Brain microvascular endothelial cell (primary cell): ENCODE data around the gene BCL7A.
A peak's percentile ranks its signal among the peaks of the same experiment; 100 is the strongest.
"Not testable (repeated sequence)": the region's sequence is repeated elsewhere in the genome, so short reads cannot be mapped to it uniquely, and the experiment has no call there.

ENCODE experiments used
- DNase-seq: peaks from one replicate; pipeline ENCODE4 v3.0.0-alpha.2; 2020
- H3K27ac ChIP-seq: fragments of 250-450 bp; sonication (Bioruptor Pico); 2 replicates; pipeline ENCODE4 v1.5.1; 2020; ENCODE audit warnings: mild to moderate bottlenecking, moderate library complexity
- H3K27me3 ChIP-seq: fragments of 250-450 bp; sonication (Bioruptor Pico); replicated peaks from 2 replicates; pipeline ENCODE4 v1.5.1; 2020; ENCODE audit warnings: mild to moderate bottlenecking
- H3K36me3 ChIP-seq: fragments of 250-450 bp; sonication (Bioruptor Pico); replicated peaks from 2 replicates; pipeline ENCODE4 v1.5.1; 2020; ENCODE audit warnings: mild to moderate bottlenecking
- H3K4me3 ChIP-seq: 2 replicates; pipeline ENCODE4 v1.5.1; 2011; ENCODE audit warnings: low read depth, mild to moderate bottlenecking, control low read depth, low read length, moderate library complexity
- in situ Hi-C: cut with HindIII; loops from 2 replicates; pipeline ENCODE4 v1.10.0; 2017; ENCODE audit warnings: low sequenced_read_pairs, low pct_ligation_motif_present
- TF ChIP-seq, protein P1 (sequence below): IDR thresholded peaks from 2 replicates; pipeline ENCODE4 v1.5.1; 2011; ENCODE audit warnings: low read depth, mild to moderate bottlenecking, moderate library complexity, low read length, control low read depth, inconsistent platforms; ENCODE audit errors: missing control alignments

Gene BCL7A

DNA sequence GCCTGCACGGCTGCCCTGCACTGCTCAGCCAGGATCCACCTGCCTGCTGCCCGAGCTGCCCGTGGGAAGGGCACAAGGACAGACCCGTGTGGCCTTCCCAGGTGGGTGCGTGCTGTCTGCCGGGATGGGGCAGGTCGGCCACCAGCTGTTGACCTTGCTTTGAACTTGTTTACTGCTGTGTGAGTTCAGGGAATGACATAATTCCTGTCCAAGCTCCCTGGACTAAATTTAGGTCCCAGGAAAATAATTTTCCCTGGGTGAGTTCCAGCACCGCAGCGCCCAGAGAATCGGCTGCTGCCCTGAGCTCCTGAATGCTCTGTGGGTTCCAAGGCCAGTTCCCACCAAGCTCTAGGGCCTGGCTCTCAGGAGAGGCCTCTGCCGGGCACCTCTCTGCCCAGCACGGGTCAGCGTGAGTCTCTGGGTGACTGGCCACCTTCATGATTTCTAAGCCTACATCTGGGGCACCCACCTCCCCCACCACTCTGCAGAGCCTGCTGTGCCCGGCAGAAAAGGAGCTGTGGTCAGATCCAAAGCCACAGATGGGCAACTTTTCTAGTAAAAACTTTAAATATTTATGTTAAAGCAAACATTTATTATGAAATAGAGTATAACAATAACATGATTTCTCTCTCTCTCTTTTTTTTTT lies 29.7 kb downstream of the BCL7A start:
- H3K27me3 ChIP-seq, result no peaks in the 10 kb centered on the region
- no peak overlapping the region for H3K4me3 ChIP-seq
- H3K27ac ChIP-seq, result peak overlapping the region; percentile 17
- TF ChIP-seq, protein P1, sequence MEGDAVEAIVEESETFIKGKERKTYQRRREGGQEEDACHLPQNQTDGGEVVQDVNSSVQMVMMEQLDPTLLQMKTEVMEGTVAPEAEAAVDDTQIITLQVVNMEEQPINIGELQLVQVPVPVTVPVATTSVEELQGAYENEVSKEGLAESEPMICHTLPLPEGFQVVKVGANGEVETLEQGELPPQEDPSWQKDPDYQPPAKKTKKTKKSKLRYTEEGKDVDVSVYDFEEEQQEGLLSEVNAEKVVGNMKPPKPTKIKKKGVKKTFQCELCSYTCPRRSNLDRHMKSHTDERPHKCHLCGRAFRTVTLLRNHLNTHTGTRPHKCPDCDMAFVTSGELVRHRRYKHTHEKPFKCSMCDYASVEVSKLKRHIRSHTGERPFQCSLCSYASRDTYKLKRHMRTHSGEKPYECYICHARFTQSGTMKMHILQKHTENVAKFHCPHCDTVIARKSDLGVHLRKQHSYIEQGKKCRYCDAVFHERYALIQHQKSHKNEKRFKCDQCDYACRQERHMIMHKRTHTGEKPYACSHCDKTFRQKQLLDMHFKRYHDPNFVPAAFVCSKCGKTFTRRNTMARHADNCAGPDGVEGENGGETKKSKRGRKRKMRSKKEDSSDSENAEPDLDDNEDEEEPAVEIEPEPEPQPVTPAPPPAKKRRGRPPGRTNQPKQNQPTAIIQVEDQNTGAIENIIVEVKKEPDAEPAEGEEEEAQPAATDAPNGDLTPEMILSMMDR, result no peak
- in situ Hi-C loops, result no loop called here
- H3K36me3 ChIP-seq, result peaks cover 6% of the 10 kb centered on the region
- DNase-seq, result peak; percentile 32

DNA sequence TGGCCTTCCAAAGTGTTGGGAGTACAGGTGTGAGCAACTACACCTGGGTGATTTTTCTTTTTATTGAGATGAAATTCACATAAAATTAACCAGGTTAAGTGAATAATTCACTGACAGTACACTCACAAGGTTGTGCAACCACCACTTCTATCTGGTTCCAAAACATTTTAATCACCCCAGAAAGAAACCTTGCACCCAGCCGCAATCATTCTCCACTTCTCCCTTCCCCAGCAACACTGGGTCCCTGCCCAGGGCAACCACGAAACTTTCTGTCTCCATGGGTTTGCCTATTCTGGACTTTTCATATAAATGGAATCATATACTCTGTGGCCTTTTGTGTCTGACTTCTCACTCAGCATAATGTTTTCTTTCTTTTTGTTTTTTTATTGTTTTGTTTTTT lies 30.6 kb downstream of the BCL7A start:
- H3K36me3 ChIP-seq, result peaks cover 6% of the 10 kb centered on the region
- in situ Hi-C loops, result no loop called here
- TF ChIP-seq, protein P1, result no peak

DNA sequence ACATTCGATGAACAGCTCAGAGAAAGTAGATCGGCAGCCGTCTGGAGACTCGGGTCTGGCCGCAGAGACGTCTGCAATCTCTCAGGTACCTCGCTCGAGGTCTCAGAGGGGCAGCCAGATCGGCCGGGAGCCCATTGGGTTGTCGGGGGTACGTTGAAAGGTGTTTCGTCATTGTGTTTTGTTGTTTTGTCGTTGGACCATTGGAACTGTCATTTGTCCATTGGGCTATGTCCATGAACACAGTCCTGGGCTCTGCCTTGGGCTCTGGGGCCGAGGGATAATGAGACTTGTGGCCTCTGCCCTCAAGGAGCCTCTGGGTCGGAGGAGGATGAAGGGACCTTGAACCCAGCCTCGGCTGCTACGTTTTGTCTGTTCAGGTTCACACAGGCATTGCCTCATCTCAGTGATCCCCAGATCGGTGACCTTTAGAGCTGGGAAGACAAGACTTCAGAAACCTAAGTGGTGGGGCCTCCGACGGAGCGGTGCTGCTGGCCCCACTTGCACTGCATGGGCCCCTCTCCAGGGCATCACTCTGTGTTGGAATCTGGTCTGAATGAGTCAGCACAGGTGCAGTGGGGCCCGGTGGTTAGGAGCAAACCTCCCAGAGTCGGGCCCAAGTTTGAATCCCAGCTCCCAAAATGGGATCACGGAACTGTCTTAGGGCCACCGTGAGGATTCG lies 33.3 kb downstream of the BCL7A start:
- in situ Hi-C loops, result no loop called here
- no peaks in the 10 kb centered on the region for H3K27me3 ChIP-seq
- peaks cover 6% of the 10 kb centered on the region for H3K36me3 ChIP-seq
- H3K4me3 ChIP-seq, result no peak overlapping the region
- TF ChIP-seq, protein P1, result no peak
- H3K27ac ChIP-seq, result no peak overlapping the region
- no peak for DNase-seq

More for the DNA sequence above, 30.6 kb downstream of the BCL7A start:
- no peak overlapping the region for H3K27ac ChIP-seq
- no peak for DNase-seq
- no peak overlapping the region for H3K4me3 ChIP-seq
- no peaks in the 10 kb centered on the region for H3K27me3 ChIP-seq

DNA sequence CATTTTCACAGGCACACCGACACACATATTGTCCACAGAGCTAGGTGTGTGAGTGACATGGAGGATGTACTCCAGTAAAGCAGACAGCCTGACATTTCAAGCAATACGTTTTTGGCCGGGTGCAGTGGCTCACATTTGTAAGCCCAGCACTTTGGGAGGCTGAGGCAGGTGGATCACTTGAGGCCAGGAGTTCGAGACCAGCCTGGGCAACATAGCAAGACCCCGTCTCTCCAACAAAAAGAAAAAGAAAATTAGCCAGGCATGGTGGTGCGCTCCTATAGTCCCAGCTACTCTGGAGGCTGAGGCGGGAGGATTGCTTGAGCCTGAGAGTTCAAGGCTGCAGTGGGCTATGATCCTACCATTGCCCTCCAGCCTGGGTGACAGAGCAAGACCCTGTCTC lies 34.7 kb downstream of the BCL7A start:
- H3K27me3 ChIP-seq, in situ Hi-C loops, DNase-seq, H3K36me3 ChIP-seq, H3K27ac ChIP-seq, H3K4me3 ChIP-seq: not testable (repeated sequence)

DNA sequence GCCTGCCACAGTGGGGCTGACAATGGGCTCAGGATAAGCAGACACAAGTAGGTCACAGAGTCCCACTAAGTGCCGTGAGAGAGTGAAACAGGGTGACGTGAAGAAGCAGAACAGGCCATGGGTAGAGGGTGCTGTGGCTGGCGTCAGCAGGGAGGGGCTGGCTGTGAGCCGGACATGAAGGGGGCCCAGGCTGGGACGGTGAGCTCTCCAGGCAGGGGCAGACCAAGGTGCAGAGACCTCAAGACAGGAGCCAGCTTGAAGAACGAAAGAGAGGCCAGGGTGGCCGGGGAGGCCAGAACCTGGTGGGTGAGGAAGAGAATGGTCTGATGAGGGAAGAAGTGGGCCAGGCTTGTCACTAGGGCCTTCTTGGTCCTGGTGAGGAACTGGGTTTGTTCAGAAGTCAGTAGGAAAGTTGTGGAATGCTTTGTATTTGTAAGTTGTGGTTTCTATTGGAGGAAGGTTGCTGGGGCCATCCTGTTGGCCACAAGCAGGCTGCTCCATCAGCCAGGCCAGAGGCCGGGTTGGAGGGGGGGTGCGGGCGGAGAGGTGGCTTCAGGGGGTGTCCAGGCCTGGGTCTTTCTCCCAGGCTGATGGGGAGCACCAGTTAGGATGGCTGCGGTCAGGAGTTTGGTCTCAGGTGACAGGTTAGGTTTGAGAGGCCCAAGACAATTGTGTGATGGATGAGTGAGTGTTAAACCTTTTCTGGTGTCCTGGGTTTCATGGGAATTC lies 35.5 kb downstream of the BCL7A start:
- TF ChIP-seq, protein P1, result no peak
- no peak overlapping the region for H3K4me3 ChIP-seq
- H3K27me3 ChIP-seq, result no peaks in the 10 kb centered on the region
- peaks cover 6% of the 10 kb centered on the region for H3K36me3 ChIP-seq
- H3K27ac ChIP-seq, result no peak overlapping the region
- no peak for DNase-seq
- in situ Hi-C loops, result no loop called here

DNA sequence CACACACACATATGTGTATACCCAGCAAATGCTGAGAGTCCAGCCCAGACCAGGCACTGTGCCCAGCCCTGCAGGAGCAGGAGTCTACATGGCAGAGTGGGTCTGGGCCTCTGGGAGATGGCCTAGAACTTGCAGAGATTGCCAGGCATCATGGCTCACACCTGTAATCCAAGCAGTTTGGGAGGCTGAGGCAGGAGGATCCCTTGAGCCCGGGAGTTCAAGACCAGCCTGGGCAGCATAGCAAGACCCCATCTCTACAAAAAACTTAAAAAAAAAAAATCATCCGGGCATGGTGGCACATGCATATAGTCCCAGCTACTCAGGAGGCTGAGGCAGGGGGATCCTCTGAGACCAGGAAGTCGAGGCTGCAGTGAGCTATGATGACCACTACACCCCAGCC lies 36.1 kb downstream of the BCL7A start:
- in situ Hi-C loops, result no loop called here

More for the DNA sequence above, 36.1 kb downstream of the BCL7A start:
- H3K36me3 ChIP-seq, result peaks cover 6% of the 10 kb centered on the region
- no peaks in the 10 kb centered on the region for H3K27me3 ChIP-seq
- H3K4me3 ChIP-seq, result no peak overlapping the region
- no peak overlapping the region for H3K27ac ChIP-seq
- no peak for DNase-seq
- TF ChIP-seq, protein P1, result no peak
